Stimulated activated CD8-positive, alpha-beta memory T cell treated with anti-CD3 and anti-CD28 coated beads, Interleukin-7, amount 100 ng/mL, for 4 hours (primary cell): Measurements from ENCODE around the gene SPON2.
A peak's percentile ranks its signal among the peaks of the same experiment; 100 is the strongest.
"Not testable (repeated sequence)": the region's sequence is repeated elsewhere in the genome, so short reads cannot be mapped to it uniquely, and the experiment has no call there.

Source experiments
- DNase-seq, 2 donors: peaks; one replicate each; pipeline ENCODE4 v3.0.0-alpha.2; 2020; ENCODE audit warnings: low read depth in 2 of 2

Gene SPON2

GRCh38 chr4:1152290-1152689 lies 20.1 kb downstream of the SPON2 start:
- DNase-seq: no peak

GRCh38 chr4:1151541-1151940 lies 20.8 kb downstream of the SPON2 start:
- no peak for DNase-seq

DNA sequence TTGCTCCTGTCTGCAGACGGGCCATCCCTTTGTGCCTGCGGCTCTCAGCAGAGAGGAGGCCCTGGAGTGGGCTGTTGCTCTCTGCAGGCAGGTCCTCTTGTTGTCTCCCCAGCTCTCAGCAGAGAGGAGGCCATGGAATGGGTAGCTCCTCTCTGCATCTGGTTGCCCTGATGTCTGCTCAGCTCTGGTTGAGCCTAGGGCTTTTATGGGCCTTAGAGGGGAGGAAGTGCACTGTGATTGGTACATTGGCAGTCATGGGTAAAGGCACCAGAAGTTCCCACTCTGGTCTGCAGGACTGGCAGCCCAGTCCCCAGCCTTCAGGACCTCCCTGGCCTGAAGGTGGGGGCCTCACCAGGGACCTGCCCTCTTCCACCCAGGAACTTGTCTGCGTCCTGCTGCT lies 21.5 kb downstream of the SPON2 start:
- DNase-seq: no peak

DNA sequence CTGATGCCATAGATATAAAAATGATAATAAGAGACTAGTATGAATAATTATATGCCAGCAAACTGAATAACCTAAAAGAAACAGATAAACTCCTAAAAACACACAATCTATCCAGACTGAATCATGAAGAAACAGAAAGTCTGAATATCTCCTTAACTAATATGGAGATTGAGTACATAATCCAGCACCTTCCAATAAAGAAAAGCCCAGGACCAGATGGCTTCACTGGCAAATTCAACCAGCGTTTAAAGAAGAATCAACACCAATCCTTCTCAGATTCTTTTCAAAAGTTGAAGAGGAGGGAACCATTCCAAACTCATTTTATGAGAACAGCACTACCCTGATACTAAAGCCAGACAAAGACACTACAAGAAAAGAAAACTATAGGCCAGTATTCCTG lies 32.5 kb downstream of the SPON2 start:
- no peak for DNase-seq

DNA sequence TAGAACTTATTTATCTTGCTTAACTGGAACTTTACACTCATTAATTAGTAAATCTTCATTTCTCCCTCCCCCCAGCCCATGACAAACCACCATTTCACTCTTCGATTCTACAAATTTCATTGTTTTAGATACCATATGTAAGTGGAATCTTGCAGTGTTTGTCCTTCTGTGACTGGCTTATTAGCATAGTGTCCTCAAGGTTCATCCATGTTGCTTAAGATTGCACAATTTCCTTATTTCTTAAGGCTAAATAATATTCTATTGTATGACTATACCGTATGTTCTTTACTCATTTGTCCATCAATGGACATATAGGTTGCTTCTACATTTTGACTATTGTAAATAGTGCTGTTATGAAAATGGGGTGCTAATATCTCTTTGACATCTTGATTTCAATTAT lies 34.5 kb downstream of the SPON2 start:
- no peak for DNase-seq

DNA sequence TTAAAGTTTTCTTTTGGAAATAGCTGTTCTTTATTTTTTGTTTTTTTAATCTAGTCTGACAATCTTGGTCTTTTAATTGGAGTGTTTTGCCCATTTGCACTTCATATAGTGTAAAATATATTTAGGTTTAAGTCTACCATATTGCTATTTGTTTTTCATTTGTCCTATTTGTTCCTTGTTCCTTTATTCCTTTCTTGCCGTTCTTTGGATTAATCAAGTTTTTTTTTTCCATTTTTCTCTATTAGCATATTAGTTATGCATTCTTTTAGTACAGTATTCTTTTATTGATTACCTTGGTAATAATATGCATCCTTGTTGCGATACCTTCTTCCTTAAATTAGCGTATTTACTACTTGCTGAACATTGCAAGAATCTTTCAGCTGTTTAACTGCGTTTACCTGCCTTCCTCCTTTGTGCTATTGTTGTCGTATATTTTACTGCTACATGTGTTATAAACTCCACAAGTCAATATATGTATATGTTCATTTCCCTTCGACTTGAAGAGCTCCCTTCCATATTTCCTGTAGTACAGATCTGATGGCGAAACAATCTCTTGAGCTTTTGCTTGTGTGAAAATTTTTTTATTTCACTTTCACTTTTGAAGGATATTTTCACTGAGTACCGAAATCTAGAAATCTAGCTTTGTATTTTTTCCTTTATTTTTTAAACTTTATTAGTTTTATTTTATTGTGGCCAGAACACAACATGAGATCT lies 35.2 kb downstream of the SPON2 start:
- DNase-seq: no peak

DNA sequence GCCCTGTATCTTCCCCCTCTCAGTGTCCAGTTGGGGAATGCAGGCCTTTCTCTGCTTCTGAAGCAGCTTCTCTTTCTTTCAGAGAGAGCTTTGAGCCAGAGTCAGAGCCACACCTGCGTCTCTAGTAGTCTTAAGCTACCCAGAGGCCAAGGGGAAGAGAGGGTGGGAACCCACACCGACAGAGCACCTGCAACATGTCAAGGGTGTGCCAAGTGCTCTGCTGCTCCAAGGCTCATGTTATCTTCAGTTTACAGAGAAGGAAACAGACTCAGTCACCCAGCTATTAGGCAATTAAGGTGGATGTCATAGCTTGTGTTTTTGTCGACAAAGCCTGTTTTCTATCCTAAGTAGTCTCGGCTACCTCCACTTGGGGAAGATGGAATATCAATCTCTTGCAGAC lies 36.3 kb downstream of the SPON2 start:
- DNase-seq: no peak

GRCh38 chr4:1133033-1133432 lies 39.4 kb downstream of the SPON2 start:
- no peak for DNase-seq

DNA sequence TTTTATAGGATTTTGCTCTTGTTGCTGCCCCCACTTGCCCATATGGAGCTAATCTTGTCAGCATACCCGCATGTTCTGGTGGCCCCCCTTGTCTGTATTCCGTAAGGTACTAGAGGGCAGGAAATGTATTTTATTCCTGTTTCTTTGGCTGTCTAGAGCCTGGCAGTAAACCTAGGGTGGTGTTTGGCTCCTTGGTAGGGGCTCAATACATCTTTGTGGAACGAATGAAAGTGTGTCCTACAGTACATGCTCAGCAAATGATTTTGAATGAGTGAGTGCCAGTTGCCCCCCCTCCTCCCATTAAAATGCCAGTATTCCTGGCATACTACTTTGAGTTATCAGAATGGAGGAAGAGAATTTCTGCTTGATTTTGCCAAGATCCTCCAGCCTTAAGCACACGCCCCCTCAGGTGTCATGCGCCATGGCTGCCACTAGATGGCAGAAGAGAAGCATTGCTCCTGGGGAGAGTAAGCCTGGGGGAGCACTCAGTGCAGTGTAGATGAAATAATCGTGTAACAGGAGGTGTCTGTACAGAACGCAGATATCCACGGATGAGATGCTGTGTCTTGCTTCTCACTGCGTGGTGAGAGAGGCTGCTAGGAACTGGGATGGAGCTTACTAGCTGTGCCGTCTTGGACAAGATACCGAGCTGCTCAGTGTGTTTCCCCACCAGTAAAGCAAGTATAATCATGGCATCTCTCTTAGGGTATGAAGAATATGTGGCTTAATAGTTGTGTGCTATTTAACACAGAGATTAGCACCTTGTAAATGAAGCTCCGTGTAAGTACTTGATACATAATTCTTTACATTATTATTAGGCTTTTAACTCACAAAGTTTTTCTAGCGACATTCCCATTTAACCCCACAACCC lies 41.8 kb downstream of the SPON2 start:
- peak; percentile 53 to 65 for DNase-seq

GRCh38 chr4:1126506-1126905 lies 45.9 kb downstream of the SPON2 start:
- DNase-seq: no peak

- DNase-seq: not testable (repeated sequence)
These were observed 46.9 kb downstream of the SPON2 start for GRCh38 chr4:1125466-1125865.

- DNase-seq: no peak
These were observed 47.6 kb downstream of the SPON2 start for GRCh38 chr4:1124818-1125217.

DNA sequence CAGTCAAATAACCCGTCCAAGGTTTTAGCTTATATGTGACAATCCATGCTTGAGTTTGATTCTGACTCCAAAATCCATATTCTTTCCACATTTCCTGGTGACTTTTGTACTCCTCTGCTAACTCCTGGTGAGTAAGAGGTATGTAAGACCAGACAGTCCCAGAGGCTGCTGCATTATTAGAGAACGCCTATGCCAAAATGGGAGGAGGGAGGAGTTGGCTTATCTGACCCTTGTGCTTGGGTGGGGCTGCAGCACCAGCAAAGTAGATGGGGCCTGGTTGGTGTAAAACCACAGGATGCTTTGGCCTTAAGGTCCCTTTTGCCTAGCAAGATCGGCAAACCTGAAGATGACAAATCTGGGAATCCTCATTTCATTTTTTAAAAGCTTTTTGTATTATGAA lies 49.9 kb downstream of the SPON2 start:
- DNase-seq: no peak
